ENCODE results near the gene PLAU. TPM values are rescaled to one million over a fixed set of nuclear protein-coding genes. Genes with fewer than 3 reads are reported as not detected.
A peak's percentile ranks its signal among the peaks of the same experiment; 100 is the strongest.
"Not testable (repeated sequence)": the region's sequence is repeated elsewhere in the genome, so short reads cannot be mapped to it uniquely, and the experiment has no call there.

The PLAU gene
- total RNA-seq, 1 donor from 2014 or later = 29.1 TPM

DNA sequence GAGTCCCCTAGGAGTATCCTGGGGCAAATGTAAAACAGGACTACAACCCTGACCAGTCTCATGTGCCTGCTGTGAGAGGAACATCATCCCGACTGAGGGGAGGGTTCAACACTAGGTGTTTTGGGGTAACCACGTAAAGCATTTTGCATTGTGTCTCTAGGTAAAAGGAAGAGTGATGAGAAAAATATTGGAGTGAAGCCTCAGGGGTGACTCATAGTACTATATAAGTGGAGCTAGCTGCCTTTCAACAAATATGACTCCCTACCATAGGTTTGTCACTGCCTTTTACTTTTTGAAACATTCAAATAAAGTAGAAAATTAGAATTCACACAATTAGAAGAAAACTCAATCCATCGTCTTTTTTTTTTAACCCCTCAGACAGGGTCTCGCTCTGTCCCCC lies 34.0 kb upstream of the PLAU start:
- no peak for DNase-seq

DNA sequence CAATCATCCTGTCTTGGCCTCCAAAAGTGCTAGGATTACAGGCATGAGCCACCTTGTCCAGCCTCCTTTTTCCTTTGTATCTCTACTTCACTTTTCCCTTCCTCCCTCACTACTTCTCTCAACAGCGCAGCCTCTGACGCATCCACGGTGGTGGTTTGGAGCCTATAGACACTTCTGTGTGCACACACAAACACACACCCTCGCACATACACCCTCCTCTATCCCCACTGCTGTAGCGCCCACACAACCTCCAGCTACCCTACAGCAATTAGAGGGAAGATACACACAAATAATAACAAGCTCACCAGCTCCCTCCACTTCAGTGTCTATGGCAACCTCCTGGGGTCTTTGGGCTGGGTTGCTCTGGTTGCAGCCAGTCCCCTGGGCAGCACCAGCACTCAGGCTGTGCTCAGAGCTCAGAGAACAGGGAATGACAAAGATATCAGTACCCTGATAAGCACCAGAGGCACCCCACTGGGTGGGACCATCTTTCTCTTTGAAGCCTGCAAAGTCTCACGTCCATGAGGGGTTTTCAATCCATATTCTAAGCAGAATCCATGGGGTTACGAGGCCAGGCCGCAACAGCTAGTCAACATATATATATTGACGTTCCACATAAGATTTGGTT lies 33.3 kb upstream of the PLAU start:
- no peak for DNase-seq

DNA sequence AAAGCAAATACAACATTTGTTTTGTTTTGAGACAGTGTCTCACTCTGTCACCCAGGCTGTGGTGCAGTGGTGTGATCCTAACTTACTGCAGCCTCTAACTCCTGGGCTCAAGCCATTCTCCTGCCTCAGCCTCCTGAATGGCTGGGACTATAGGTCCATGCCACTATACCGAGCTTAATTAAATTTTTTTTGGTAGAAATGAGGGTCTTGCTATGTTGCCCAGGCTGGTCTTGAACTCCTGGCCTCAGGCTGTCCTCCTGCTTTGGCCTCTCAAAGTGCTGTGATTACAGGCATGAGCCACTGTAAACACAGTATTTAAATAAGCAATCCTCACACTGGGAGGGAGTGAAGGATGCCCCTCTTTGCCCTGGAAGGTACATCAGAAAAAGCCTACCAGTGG lies 32.6 kb upstream of the PLAU start:
- no peak for DNase-seq

DNA sequence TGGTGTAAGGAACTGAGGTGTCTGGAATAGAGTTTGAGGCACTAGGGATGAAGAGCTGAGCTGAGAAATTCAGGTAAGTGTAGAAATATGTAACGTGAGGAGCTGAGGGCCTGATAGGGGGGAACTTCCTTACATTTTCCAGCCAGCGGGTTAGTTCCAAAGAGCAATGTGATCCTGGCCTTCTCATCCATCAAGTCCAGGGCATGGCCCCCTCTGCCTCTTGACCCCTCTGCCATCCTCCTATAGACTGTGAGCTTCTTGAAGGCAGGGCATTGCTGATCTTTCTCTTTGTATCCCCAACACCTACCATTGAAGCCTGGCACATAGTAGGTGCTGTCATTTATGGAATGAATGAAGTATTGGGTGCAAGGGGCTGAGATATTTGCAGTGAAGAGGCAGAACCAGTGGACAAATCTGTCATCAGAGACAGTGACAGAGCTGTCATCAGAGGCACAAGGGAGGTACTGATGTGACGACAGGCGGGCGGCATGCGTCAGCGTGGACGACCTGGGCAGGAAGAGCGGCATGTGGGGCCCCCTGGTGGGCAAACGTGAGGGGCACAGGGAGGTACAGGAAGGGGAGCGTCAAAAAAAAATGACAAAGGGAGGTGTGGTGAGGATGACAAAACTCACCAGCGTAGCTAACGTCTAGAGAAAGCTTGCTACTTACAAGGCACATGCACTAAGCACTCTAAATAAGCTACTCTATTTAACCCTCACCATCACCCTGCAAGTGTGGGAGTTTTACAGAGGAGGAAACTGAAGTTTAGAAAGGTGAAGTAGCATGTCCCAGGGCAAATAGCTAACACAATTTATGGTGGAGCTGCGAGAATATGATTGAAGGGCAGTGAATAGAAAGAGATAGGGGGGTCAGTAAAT lies 31.4 kb upstream of the PLAU start:
- DNase-seq = peak; percentile 53

DNA sequence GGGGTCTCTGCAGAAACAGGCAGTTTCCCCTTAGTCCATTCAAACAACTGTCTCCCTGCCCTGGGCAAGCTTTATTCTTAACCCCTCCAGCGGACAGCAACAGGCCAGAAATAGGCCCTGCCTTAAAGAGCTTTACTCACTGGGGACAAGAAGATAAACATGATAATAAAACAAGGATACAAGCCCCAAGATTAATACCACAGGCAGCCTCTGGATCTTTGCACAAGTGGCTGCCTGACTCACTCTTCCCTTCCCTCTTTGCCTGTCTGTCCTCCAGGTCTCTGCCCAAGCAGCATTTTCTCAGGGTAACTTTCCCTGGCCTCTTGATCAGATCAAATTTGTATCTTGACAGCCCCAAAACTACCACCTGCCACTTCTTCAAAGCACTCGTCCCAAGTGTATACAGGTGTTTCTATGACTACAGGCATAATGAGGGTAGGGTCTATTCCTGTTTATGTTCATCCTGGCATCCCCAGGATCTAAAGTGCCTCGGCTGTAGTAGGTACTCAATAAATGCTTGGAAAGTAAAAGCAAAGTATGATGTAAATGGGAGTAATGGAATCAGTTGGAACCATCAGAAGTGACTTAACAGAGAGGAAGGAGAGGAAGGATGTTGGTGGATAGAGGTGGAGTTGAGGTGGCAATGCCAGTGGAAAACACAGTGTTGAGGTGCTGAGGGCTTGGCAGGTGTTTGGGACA lies 29.6 kb upstream of the PLAU start:
- no peak for DNase-seq

DNA sequence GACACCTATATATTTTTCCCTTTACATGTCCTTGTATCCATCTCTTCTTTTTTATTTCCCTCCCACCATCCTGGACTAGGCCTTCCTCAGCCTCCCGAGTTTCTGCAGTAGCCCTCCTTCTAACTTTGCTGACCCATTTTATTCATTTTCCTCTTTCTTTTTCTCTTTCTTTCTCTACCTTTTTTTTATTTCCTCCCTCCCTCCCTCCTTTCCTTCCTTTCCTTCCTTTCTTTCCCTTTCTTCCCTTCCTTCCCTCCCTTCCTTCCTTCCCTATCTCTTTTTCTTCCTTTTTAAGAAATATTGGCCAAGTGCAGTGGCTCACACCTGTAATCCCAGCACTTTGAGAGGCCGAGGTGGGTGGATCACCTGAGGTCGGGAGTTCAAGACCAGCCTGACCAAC lies 26.9 kb upstream of the PLAU start:
- no peak for DNase-seq

DNA sequence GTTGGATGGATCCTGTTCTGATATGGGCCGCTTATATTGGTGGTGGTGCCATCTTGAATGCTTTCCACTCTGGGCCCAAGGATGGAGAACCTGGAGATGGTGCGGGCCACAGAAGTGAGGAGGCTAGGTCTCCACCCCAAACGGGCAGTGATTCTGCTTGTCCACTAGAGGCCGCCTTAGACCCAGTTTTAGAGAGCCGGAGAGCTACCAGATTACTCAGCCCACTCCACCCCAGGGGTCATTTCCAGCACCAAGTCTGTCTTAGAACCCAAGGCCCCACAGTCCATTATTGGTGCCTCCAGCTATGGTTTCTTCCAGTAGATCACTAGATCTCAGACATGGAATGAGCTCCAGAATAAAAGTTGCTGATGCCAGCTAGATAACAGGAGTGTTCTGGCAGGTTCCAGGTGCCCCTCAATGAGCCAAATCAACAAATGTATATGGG lies 24.8 kb upstream of the PLAU start:
- peak; percentile 76 for DNase-seq

DNA sequence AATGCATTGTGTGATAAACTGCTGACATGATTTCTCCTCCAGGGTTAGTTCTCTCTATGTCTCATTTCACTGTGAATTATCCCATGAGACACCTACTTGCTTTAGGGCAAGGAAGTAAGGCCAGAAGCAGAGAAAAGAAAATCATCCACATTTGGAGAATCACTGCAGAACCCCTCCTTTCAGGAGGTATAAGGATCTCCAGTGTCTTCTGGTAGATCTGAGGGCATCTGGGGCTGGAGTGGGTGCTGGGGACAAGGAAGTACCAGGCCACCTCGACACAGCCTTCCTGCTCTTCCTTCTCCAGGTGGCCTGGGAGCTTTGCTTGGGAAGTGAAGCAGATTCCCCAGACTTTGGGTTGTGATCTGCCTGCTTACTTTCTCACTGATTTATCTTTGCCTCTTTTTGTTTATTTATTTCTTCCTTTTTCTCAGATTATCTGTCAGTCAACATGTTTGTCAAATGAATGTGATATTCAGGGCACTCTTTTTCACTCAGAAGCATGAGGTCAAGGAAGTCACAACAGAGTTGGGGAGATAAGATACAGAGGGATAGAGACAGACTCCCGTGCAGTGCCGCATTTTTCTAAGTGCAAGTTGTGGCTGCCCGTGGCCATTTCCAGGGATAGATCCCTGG lies 24.2 kb upstream of the PLAU start:
- no peak for DNase-seq

DNA sequence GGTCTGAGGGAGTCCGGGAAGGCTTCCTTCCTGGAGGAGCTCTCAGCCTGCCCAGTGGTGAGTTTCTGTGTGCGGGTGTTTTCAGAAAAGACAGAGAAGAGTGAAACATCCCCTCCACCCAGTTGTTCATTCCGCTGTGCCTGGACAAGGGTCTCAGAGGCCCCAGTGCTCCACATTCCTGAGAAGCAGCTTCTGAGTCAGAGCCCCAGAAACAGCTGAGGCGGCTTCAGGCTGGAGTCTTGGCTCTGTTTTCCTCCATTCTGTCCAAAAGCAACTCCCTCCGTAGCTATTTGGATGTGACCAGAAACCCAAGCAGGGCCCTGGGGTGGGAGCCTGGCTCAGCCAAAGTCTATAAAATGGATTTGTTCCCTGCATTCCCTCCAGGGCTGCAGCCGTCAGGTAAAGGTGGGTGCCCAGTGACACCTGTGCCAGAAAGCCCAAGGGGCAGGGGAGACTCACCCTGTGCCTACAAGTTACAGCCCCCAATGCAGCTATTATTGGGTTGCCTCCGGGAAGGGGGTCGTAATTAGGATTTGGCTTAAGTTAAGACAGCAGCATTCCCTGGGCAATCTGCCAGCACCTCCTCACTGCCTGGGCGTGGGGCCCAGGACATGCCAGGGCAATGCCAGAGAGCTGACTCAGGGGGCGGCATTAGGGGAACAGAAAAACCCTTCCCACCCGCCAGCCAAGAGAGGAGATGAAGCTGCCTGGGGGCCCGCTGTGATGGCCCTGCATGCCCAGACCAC lies 23.5 kb upstream of the PLAU start:
- DNase-seq = peak; percentile 84

DNA sequence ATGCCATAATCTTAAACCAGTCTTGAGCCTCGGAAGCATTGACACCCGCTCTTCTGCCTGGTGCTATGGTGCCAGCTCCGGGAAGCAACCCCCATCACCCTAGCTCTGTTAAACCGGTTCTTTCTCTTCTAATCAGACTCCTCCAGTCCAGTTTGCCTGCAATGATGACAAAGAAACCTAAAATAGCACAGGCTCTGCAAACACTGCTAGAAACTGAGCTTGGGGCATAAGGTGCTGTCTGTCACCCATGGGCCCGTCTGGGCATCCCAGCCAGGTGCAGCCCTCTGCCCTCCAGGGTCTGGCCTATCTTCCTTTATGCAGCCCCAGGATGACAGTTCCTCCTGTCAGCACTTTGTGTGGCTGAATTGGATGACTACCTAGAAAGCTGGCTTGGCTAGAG lies 22.4 kb upstream of the PLAU start:
- no peak for DNase-seq

DNA sequence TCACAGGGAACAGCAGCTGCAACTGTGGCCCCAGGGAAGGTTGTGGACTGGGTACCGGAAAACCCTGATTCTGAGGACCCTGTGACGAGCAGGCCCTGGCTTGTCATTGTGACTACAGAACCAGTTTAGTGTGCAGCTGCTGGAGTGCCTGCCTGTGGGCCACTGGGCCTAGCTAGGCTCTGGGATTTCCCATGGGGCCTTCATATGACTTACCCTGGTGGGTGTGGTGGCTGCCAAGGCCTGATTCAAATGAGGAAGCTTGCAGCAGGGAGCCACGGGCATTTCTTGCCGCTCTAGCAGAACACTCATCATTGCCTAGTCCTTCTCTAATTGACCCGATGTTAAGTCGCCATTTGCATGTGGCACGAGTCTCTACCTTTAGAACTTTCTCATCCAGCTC lies 21.9 kb upstream of the PLAU start:
- peak; percentile 40 for DNase-seq

DNA sequence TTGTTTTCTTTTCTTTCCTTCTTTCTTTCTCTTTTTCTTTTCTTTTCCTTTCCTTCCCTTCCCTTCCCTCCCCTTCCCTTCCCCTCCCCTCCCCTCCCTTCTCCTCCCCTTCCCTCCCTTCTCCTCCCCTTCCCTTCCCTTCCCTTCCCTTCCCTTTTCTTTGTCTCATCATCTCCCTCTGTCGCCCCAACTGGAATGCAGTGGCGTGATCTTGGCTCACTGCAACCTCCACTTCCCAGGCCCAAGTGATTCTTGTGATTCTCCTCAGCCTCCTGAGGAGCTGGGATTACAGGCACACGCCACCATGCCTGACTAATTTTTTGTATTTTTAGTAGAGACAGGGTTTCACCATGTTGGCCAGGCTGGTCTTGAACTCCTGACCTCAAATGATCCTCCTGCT lies 21.5 kb upstream of the PLAU start:
- not testable (repeated sequence) for DNase-seq

DNA sequence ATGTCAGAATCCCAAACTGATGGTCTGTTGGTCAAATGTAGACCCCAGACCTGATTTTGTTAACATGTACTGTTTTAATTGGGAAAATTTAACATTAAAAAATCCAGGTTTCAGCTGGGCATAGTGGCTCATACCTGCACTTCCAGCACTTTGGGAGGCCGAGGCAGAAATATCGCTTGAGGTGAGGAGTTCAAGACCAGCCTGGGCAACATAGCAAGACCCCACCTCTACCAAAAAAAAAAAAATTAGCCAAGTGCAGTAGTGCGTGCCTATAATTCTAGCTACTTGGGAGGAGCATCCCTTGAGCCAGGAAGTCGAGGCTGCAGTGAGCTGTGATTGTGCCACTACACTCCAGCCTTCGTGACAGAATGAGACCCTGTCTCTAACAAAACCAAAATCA lies 20.7 kb upstream of the PLAU start:
- no peak for DNase-seq

DNA sequence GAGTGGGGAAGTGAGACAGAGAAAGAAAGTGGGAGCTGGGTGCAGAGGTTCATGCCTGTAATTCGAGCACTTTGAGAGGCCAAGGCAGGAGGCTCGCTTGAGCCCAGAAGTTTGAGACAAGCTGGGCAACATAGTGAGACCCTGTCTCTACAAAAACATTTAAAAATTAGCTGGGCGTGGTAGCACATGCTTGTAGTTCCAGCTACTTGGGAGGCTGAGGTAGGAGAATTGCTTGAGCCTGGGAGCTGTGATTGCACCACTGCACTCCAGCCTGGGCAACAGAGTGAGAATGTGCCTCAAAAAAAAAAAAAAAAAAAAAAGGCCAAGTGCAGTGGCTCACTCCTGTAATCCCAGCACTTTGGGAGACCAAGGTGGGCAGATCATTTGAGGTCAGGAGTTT lies 20.1 kb upstream of the PLAU start:
- not testable (repeated sequence) for DNase-seq

DNA sequence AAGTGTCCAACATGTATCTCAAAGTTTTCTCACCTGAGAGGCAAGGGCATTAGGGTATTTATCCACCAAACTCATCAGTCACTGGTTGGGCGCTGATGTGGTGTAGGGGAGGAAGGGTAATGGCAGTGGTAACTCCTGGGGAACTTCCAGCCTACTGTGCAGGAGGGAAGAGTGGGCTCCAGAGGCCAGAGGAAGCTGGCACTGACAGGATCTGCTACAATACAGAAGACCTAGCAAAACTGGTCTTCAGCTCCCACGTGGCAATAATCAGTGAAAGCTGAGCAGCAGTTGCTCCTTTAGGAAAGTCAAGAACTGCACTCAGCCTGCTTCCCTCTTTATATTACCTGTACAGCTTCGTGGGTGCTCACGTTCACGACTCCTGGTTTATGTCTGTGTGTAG lies 19.4 kb upstream of the PLAU start:
- DNase-seq = no peak

DNA sequence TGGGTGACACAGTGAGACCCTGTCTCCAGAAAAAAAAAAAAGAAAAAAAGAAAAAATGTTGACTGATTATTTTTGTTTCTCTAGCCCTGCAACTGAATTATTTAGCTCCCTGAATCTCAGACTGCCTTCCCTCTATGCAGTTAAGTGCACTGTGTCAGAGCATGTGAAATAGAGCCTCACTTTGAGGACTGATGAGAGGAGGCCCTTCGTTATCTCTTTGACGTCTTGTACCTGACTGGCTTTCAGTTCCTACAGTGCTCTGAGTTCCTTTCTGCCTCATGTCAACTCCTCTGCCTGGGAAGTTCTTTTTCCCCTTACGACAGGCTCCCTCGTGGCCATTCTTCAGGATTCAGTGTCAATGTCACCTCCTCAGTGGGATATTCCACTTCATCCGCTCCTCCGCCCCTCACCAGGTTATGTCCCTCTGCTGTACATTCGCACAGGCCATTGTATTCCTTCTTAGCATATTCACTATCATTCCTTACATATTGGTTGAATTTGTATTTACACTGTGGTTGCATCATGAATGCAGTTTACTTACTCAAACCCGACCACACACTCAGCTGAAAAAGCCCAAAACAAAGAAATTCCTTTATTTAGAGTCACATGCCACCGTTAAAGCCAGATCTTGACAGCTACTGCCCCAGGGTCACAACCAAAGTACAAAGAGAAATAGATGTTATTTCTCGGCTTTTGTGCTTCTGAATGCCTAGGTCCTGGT lies 18.5 kb upstream of the PLAU start:
- no peak for DNase-seq

DNA sequence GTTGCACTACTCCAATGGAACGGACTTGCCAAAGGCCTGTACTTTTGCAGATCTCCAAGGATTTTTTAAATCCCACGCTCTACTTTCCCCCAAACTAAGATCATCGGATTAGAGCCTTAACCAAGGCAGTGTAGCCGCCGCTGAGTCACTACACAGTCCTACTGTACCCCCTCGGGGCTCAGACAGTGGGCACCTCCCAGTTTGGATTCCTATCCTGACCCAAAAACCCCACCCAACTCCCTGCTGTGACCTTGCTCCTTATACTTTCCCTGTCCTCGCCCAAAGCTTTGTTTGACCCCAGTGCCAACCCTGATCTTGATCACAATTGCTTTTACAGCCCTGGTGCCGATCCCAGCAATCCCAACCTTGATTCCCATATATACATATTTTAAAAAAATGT lies 17.5 kb upstream of the PLAU start:
- no peak for DNase-seq

DNA sequence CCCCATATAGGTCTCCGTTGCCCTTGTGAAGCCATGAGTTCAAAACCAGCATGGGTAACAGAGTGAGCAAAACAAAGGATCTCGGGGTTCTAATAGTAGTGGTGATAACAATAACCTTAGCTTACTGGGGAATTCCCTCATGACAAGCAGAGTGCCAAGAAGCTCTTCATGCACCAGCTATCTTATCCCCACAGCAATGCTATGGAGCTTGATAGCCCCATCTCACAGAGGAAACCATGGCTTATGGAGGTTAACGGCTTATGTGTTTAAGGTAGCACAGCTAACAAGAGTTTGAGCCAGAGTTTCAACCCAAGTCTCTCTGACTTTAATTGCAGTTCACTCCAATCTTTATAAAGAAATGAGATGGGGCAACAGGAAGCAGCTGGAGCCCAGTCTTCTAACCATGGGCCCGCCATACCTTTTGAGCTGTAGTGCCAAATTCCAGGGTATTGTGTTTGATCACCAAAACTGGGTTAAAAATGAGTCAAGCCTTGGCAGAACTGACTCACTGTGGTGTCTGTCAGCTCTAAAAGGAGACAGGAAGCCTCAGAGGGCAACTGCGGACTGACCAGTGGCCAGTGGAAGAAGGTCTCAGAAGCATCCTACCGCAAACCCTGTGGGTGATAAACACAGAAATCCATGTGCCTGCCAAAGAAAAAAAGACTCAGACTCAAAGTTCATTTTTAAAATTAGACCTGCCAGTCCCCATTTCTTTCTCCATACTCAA lies 16.5 kb upstream of the PLAU start:
- no peak for DNase-seq

DNA sequence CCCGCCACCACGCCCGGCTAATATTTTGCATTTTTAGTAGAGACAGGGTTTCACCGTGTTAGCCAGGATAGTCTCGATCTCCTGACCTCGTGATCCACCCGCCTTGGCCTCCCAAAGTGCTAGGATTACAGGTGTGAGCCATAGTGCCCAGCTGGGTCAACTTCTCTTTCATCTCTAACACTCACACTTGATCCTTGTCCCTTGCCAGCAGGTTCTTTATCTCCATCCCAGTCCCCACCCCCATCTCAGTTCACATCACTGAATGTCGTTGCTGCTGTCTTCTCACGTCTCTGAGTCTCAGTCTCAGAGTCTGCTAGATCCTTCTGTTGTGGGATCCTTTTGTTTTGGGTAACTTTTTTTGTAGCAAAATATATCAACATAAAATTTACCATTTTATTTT lies 15.6 kb upstream of the PLAU start:
- not testable (repeated sequence) for DNase-seq

DNA sequence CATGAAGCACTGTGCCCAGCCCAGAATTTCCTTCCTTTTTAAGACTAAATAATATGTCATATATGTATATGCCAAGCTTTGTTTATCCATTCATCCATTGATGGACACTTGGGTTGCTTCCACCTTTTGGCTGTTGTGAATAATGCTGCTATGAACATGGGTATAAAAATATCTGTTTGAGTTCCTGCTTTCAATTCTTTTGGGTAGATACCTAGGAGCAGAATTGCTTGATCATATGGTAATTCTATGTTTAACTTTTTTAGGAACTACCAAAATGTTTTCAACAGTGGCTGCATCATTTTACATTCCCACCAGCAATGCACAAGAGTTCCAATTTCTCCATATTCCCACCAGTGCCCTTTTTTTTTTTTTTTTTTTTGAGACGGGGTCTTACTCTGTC lies 13.2 kb upstream of the PLAU start:
- DNase-seq = no peak
